ENCODE measurements around the gene PTRH1. TPM values are rescaled to one million over a fixed set of nuclear protein-coding genes. Genes with fewer than 3 reads are reported as not detected.

The PTRH1 gene
- total RNA-seq, 1 experiment from 2014 or later, result 22.4 TPM

- intact Hi-C loops (cut with micrococcal nuclease; ENCODE audit: unreplicated experiment), result loop anchor here (5.0 kb wide), 2 partner anchors 60 to 295 kb away; partner anchors contain the start of gene FPGS
- Histone ChIP-seq H2AFZ (no peak overlapping the region; the same call in 1 of the 2 replicates), H3K27ac (no peak overlapping the region), H3F3A (ENCODE audit: insufficient read depth, low read depth) (peaks cover 39% of the 10 kb centered on the region), H4K20me1 (ENCODE audit: insufficient read depth) (no peaks in the 10 kb centered on the region), H3K79me2 (ENCODE audit: low read depth) (no peaks in the 10 kb centered on the region), H3K4me3 (no peak overlapping the region), H3K9me3 (ENCODE audit: insufficient read depth, low read depth) (no peaks in the 10 kb centered on the region), H3K9me2 (ENCODE audit: insufficient read depth) (no peaks in the 10 kb centered on the region), H3K36me3 (ENCODE audit: low read depth) (no peaks in the 10 kb centered on the region), H3K27me3 (ENCODE audit: insufficient read depth, low read depth) (peaks cover 13% of the 10 kb centered on the region; the same call in 1 of the 2 replicates), H3K4me1 (replicated peaks; ENCODE audit: insufficient read depth) (peaks cover 24% of the 10 kb centered on the region), H3K4me2 (peak overlapping the region; percentile 38)
- BruUV-seq (replicated peaks), result no TSS peak
- TF ChIP-seq EZH2 (IDR thresholded peaks at IDR 0.05; ENCODE audit: low read depth) (no peak), CTCF (conservative IDR thresholded peaks at IDR 0.05) (no peak)
- ChIA-PET CTCF (interaction anchor here (0.9 to 1.1 kb wide), 2 partner anchors 28 to 127 kb away, joined by 3 to 6 read pairs; no protein-coding TSS in a partner anchor), POLR2A (ENCODE audit: unreplicated experiment) (interaction anchor here (0.5 to 1.1 kb wide), 3 partner anchors 43 to 156 kb away, joined by 3 to 4 read pairs (median 3); partner anchors contain the start of gene CDK9)
- peak; percentile 49 to 68 for DNase-seq
Measured at GRCh38 chr9:127742435-127743088, 27.1 kb upstream of the PTRH1 start.

- intact Hi-C loops (cut with micrococcal nuclease; ENCODE audit: unreplicated experiment), result loop anchor here (5.0 kb wide), 2 partner anchors 60 to 295 kb away; partner anchors contain the start of gene FPGS
- CTCF ChIA-PET, result interaction anchor here (0.9 to 1.1 kb wide), 2 partner anchors 29 to 128 kb away, joined by 3 to 6 read pairs; no protein-coding TSS in a partner anchor
- BruUV-seq (replicated peaks), result no TSS peak
Measured at GRCh38 chr9:127741831-127742434, 26.5 kb upstream of the PTRH1 start.

More at GRCh38 chr9:127741831-127742434, 26.5 kb upstream of the PTRH1 start:
- no peak overlapping the region for H3K4me3 ChIP-seq
- no peaks in the 10 kb centered on the region for H3K36me3 ChIP-seq (ENCODE audit: low read depth)
- peaks cover 24% of the 10 kb centered on the region for H3K4me1 ChIP-seq (replicated peaks; ENCODE audit: insufficient read depth)
- DNase-seq, result peak in 1 of 2 experiments; percentile 51
- H4K20me1 ChIP-seq (ENCODE audit: insufficient read depth), result no peaks in the 10 kb centered on the region
- H3F3A ChIP-seq (ENCODE audit: insufficient read depth, low read depth), result peaks cover 39% of the 10 kb centered on the region
- H3K9me2 ChIP-seq (ENCODE audit: insufficient read depth), result no peaks in the 10 kb centered on the region
- peak overlapping the region; percentile 38 for H3K4me2 ChIP-seq
- H3K9me3 ChIP-seq (ENCODE audit: insufficient read depth, low read depth), result no peaks in the 10 kb centered on the region
- POLR2A ChIA-PET (ENCODE audit: unreplicated experiment), result interaction anchor here (0.6 to 1.1 kb wide), 2 partner anchors 44 to 156 kb away, joined by 3 to 4 read pairs; partner anchors contain the start of gene CDK9
- no peak overlapping the region; the same call in 1 of the 2 replicates for H2AFZ ChIP-seq
- H3K27ac ChIP-seq, result no peak overlapping the region
- H3K79me2 ChIP-seq (ENCODE audit: low read depth), result no peaks in the 10 kb centered on the region
- TF ChIP-seq CTCF (conservative IDR thresholded peaks at IDR 0.05), result no peak
- no peak for TF ChIP-seq EZH2 (IDR thresholded peaks at IDR 0.05; ENCODE audit: low read depth)
- H3K27me3 ChIP-seq (ENCODE audit: insufficient read depth, low read depth), result peaks cover 9% of the 10 kb centered on the region; the same call in 1 of the 2 replicates
